ENCODE results near the gene SNCG. TPM values are rescaled to one million over a fixed set of nuclear protein-coding genes. Genes with fewer than 3 reads are reported as not detected.
"Not testable (repeated sequence)": the region's sequence is repeated elsewhere in the genome, so short reads cannot be mapped to it uniquely, and the experiment has no call there.

Gene SNCG
- polyA plus RNA-seq, 12 donors = 3.1 to 50.4 (median 4.4) TPM; not detected in 1

DNA sequence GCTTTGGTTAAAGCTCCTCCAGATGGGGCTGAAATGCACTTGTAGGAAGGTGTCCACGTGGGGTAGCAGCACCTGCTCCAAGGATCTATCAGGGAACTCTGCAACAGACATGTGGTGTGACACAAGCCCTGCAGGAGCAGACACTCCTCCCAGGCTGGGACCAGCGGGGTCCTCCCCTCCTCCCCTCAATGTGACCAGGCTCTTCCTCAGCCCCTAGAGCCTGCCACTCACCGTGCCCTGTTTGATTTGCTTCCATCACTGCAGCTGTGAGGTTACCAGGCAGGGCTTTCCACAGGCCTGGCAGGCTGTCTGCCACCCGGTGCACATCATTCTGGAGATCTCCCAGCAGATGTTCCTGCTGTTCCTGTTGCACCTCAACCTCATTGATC is 14.4 kb upstream of the SNCG start:
- DNase-seq = no peak

DNA sequence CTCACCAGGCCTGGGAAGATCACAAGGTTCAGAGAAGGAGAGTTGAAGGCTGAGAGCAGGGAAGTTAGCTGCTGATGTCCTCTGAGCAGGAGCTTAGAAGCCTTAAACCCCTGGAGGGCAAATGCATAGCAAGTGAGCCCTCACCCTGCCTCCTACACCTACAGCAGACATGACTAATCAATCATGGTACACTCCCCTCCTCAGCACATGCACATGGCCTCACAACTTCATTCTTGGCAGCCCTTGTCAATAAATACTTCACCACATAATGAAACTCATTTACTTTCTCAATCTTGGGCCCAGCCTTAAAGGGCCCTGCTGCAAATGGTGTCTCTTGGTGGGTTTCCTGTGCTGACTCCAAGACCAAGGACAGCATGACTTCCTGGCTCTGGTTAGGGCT is 13.9 kb upstream of the SNCG start:
- no peak for DNase-seq

DNA sequence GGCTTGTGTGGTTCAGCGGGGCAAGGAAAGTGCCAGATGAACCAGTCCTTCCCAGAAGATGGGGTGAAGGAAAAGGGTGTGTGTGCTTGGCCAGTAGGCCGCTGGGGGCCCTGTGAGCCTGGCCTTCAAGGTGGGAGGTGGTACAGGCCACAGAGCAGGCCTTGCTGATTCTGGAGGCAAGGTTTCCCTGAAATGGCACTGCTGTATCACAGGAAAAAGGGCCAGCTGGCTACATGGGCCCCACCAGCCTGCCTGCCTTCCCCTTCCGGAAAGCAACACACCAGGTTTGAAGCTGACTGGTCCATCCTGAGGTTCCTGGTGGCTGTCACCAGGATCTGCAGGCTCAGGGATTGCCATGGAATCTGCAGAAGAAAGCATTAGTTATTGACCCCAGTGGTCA is 13.5 kb upstream of the SNCG start:
- DNase-seq = no peak

DNA sequence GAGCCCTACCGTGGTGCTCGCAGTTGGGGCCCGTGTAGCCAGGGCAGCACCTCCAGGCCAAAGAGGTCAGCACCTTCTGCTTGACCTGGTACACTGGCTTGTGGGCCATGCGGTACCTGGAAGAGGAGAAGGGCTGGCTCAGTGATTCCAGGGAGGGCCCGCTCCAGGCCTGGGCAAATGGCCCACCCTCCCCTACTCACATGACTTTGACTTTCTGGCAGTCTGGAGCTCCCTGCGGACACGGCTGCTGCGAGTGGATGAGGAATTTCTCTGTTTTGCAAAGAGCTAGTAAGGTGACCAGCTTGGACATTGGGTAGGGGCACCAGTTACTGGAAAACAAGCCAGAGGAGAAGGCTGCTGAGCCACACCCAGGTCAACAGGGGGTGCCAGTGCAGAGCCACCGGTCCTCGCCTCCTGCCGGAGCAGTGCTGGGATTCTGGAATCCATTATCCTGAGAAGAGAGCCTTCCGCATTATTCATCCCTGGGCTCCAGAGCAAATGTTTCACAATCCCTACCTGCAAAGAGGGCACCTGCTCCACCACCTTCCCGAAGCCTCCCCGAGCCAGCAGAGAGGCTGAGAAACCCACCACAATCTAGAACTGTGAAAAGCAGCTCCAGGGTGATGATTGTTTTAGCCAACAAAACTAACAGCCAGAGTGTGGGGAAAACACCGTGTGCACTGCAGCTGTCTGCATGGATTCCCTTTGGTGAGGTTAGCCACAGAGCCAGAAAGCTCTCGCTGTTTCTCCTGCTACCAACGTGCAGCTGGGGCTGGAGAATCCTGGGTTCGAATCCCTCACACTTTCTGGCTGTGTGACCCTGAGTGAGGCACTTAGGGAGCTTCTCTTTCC is 12.8 kb upstream of the SNCG start:
- no peak for DNase-seq

DNA sequence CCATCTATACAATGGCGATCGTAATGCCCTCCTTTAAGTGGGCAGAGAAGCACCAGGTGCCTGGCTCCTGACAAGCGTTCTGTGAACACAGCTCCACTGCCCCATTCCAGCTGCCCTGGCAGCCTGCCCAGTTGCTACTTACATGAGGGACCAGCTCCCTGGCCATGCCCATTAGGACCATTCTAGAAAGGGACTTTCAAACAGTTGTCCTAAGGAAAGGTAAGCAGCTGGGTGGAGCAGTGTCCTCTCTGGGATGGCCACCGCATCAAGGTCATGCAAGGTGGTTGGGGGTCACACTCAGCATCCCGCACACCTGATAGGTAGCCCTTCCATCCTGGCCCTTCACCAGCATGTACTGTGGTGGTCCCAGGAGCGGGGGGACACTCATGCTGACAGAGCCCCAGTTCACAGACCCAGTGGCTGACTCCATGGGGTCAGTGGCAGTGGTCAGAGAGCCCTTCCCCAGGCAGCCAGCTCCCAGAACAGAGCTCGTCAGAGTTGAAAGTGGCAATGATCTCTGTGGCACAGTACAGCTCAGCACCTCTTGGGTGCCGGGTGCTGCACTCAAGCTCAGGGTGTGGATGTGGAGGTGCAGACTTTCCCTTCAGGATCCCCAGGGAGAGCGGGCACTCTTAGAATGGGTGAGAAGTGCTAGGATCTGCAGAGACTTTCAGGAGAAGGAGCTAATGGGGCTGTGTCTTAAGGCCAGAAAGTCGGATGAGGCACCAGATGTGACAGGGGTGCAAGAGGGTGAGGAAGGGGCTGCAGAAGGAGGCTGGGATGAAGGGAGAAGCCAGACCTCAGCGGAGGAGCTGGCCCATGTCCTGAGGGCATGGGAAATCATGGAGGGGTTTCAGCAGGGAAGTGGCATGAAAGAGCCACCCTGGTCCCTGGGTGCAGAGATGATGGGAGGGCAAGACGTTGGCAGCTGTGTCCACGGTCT is 11.9 kb upstream of the SNCG start:
- DNase-seq = no peak

DNA sequence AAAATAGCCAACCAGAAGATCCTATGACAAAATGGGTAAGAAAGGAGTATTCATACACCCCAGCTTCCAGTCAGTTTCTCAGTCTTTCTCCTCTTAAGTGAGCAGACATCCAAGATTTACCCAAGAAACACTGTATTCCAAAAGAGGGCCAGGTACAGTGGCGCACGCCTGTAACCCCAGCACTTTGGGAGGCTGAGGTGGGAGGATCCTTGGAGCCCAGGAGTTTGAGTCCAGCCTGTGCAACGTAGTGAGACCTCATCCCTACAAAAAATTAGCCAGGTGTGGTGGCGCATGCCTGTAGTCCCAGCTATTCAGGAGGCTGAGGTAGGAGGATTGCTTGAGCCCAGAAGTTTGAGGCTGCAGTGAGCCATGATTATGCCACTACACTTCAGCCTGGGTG is 10.6 kb upstream of the SNCG start:
- DNase-seq = not testable (repeated sequence)

DNA sequence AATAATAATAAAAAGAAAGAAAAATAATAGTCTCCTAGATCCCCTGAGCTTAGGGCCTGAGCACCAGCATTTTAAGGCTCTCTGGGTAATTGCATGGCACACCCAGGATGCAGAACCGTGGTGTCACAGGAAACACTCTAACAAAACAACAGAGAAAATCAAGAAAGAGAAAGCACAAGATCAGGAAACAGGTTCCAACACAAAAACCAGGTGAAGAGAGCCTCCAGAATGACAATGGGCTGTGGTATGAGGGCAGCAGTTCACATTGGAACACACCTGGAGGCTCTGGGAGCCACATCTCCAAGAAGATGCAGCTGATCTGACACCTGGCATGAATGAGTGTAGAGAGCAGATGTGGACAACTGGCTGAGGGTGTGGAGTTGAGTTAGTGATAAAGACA is 8.1 kb upstream of the SNCG start:
- DNase-seq = no peak

DNA sequence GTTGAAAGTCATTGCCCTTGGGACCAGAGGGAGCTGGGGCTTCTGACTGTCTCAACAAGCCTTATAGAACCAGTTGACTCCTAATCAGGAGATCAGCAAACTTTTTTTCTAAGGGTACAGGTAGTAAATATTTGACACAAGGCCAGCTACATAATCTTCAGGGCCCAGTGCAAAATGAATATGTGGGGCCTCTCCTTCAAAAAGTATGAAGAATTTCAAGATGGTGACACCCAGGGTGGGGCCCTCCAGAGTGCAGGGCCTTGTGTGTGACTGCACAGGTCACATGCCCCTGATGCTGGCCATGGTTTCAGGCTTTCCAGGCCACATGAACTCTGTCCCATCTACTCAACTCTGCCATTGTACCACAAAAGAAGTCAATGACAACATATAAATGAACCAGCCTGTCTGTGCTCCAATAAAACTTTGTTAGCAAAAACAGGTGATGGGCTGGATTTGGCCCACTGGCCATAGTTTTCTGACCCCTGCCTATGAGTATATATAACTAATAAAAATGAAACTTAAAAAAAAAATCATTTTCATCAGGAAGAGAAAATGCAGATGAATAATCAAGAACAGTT is 7.1 kb upstream of the SNCG start:
- DNase-seq = no peak

DNA sequence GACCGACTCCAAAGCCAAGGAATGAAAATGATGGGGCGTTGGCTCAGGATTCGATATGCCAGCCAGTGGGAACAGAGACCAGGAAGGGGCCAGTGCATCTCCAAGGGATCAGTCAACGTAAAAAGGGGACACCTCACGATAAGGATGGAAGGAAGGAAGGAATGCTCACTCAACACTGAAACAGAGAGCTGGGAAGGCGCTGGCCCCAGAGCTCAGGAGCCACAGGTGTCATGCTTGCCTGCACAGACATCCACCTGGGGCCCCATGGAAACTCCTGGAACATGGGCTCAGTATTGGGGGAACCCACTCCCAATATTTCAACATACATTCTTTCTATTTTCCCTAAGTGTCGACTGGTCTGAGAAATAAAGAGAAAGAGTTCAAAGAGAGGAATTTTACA is 6.3 kb upstream of the SNCG start:
- no peak for DNase-seq

DNA sequence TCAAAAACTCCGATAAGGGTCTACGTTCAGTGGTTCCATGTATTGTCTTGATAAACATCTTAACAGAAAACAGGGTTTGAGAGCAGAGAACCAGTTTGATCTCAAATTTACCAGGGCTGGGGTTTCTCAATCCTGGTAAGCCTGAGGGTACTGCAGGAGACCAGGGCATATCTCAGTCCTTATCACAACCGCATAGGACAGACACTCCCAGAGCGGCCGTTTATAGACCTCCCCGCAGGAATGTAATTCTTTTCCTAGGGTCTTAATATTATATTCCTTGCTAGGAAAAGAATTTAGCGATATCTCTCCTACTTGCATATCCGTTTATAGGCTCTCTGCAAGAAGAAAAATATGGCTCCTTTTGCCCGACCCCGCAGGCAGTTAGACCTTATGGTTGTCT is 5.7 kb upstream of the SNCG start:
- DNase-seq = not testable (repeated sequence)

DNA sequence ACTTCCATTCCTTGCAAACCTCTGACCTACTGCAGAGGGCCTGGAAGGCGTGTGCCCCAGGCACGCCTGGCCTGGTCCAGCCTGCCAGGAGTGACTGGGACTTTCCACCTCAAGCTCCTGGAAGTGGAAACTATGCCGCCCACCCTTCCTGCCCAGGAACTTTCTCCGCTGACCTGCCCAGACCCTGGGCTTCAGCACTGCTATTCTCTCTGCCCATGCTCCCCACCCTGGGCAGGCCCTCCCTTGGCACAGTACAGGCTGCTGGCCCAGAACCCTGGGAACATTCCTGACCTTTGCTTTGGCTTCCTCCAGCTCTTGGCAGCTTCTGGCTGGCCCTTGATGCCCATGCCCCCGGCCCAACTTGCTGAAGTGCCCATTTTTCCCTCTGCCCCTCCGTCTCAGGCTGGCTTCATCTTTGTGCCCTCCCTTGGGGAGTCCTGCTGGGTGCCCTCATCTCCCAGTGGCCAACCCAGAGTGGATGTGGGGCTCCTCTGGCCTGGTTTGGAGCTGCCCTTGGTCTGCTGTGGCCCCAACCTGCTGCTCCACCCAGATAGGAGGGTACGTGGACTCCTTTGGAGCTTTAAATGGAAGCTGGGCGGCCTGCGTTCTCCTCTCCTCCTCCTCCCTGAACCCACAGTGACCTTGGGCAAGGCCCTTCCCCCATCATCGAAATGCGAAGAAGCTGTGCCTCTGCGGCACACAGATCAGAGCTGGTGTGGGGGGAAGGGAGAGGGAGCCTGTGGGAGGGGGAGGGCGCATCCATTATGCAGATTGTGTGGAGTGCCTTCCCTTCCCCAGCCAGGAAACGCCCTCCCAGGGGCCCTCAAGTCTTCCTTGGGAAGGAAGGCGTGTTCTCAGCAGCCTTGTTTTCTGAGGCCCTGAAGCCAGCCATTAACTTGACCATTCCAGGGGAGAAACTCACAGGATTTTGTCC is 4.4 kb upstream of the SNCG start:
- DNase-seq = no peak

DNA sequence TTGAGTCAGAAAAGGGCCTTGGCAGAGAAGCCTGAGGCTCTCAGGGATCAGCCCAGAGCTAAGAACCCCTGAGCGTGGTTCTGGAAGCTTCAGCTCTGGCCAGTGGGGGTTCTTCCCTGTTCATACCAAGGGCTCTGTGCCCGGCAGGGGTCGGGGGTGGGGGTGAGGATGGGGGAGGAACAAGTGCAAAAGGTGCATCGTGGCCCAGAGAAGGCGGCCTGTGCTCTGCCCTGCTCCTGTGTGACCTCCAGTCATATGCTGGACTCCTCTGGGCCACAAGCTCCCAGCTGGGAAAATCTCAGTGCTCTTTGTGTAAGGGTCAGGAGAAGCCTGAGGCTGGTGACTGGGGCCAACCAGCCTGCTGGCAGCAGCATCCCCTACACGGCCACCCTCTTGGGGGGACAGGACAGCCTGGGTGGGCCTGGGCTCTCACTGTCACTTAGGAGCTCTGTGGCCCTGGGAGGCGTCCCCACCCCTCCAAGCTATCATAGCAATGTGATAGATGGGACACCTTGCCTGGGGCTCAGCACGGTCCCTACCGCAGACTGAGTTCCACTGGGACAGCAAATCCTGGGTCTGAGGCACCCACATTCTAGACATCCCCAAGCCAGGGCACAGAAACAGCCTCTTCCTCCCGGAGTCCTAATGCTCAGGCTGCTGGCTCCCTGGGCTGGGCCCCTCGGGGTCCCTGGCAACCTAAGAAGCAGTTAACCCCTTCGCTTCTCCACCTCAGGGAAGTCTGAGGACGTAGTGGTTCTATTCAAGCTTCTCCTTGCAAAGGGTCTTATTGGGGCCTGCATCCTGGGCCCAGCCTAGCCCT is 3.5 kb upstream of the SNCG start:
- DNase-seq = no peak

DNA sequence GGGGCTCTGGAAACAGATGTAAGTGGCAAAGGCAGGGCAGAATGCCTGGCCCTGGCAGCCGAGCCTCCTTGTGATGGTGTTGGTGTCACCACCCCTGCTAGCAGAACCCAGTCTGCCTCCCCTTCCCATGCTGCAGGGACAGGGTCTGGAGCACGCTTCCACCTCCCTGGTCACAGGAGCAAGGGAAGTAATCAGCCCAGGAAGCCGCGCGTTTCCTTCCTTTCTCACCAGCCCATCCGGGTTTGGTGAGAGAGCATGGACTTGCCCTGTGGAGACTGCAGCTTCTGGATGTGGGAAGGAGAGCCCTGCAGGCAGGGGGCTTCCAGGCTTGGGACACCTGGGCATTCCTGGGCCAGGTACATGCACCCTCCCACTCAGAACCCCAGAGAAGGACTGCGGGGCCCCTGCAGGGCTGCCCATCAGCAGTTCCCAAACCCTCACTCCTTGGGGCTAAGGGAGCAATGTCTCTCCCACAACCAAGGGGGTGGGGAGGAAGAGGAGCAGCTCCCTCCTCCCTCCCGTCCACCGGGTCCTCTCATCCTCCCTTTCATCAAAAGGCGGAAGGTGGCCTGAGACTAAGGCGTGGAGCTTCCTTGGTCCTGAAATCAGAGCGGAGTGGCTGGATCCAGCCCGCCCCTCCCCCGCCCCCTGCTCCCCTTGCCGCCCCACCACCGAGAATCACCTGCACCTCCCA is 2.8 kb upstream of the SNCG start:
- DNase-seq = no peak

DNA sequence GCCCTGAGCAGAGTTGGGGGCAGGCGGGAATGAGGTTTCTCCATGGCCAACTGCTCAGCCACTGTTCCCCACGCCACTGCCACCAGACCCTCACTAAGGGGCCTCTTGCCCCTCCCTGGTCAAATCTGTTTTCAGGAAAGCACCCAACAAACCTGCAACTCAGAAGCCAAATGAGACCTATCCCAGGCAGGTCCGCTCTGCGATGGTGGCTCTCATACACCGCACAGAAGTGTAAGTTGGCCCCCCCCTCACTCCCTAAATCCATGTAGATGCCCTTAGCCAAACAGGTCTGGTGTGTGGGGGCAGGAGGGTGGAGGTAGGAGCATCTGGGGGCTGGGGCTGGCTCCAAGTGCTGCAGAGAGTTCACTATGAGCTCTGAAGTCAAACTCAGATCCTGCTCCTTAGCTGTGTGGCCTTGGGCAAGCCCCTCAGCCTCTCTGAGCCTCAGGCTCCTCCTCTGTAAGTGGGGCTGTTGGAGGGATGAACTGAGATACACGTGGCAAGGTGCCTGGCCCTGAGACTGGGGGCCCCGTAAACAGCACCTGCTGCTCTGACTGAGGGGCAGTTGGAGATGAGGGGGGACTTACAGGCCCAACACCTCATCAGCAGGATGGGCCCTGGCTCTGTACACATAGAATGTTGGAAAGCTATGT is 2.1 kb upstream of the SNCG start:
- no peak for DNase-seq

DNA sequence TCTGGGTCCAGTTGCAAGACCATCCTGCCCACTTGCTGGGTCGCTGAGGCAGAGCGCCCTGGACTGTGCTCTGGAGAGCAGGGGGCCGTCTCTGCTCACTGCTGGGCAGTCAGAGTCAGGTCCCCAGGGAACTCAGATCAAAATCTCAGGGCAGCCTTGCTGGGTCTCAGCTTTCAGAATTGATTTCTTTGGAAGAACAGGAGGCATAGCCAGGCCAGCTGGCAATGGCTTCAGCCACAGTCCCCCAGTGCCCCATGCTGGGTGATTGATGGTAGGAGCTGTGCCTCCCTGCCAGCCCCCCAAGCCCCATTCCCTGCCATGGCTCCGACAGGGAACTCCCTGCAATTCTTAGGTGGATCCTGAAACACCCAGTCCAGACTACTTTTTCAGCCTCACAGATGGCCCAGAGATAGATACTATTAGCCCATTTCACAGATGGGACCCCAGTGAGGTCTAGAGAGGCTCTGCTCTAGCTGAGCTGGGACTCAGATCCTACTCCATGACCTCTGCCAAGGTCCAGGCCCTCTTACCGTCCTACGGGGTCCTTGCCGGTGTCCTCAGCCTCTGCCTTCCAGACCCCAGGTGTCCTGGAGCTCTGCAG is 1.5 kb upstream of the SNCG start:
- no peak for DNase-seq

DNA sequence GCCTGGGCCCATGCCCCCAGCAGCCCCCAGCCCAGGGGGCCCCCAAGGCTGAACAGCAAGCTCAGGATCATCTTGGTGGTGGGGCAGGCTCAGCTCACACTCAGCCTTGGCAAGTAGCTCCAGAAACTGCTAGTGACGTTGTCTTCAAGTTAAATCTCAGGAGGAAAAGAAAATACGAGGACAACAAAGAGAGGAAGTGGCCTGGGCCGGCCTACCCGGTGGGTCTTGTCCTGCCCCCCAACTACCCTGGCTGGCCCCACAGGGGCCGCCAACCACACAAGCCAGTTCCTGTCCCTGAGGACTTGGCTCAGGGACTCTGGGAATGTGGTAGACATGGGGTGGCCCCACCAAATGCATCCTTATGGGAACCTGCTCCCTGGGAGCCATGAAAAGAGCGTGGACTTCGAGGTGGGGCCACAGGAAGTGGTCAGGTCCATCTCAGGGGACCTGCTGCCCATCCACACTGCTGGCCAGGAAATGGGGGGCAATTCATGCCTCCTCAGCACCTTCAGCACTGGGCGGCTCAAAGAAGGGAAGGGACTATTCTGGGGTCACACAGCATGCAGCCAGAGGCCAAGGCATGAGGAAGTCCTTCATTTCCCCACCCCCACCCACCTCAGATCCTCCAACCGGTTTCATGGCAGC is 806 bp upstream of the SNCG start, which contains the start of gene MMRN2:
Gene MMRN2, minus strand, starts transcription at position 145 of the 645 bp plus-strand sequence. Its CDS starts 74 bp downstream, at position 71.
- DNase-seq = no peak

DNA sequence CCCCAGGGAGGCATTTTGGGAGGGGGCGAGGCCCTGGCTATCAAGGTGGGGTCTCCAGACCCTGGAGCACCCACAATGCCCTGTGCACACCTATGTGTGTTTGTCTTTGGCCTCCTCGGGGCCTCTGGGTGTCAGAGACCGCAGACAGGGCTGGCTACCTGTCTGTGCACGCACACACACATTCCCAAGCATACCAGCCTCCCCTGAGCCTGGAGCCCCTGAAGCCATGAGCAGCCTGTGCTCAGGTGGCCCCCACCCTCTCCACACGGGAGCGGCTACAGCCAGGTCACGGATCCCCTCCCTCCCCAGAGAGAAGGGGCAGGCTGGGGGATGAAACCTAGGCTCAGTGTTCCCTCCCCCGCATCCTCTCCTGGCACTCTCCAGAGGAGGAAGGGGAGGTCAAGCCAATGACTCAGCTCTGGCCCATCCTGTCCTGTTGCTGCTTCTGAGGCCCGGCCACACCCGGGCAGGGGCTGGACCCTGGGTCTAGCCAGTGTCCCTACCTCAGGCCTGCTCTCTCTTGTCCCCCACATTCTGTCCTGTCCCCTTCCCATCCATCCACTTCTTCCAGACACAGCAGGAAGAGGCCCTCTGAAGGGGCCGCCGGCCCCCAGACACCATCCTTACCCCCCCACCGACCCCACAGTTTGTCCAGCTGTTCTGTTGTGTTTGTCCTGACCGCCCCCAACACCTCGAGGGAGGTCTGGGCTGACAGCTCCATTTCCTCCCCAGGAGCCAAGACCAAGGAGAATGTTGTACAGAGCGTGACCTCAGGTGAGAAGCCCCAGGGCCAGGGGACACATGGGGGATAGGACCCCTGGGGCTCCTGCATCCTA is 720 bp downstream of the SNCG start:
- no peak for DNase-seq

DNA sequence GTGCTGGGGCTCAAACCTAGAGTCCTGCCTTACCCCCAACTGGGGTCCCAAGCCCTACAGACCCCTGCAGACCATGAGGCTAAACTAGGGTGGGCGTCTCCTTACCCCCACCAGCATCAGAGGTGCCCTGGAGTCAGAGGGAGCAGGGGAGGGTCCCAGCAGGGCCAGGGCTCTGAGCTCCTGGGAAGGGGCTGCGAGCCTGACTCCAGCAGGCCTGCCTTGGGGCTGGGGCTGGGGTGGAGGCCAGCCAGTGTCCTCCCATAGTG is 1.3 kb downstream of the SNCG start:
- no peak for DNase-seq

All from muscle of arm (tissue), 12 donors.